Effector memory CD4-positive, alpha-beta T cell (primary cell): ENCODE data around the gene UQCC5.

Experiments used
- DNase-seq, 3 donors: peaks; one replicate each; pipeline ENCODE4 v3.0.0-alpha.2; 2020
- H3K27ac ChIP-seq: 2 replicates; pipeline ENCODE4 v1.7.0; 2013; ENCODE audit warnings: mild to moderate bottlenecking, low read length, moderate library complexity; ENCODE audit not compliant: insufficient read depth, poor library complexity, severe bottlenecking
- H3K27me3 ChIP-seq: replicated peaks from 2 replicates; pipeline ENCODE4 v1.7.0; 2013; ENCODE audit warnings: mild to moderate bottlenecking, low read length; ENCODE audit not compliant: insufficient read depth, control insufficient read depth, poor library complexity, severe bottlenecking
- H3K36me3 ChIP-seq: 2 replicates; pipeline ENCODE4 v1.7.0; 2013; ENCODE audit warnings: mild to moderate bottlenecking, low read length, moderate library complexity; ENCODE audit not compliant: control insufficient read depth, insufficient read depth
- H3K4me1 ChIP-seq: 2 replicates; pipeline ENCODE4 v1.7.0; 2013; ENCODE audit warnings: low read length, mild to moderate bottlenecking; ENCODE audit not compliant: control insufficient read depth, insufficient read depth, poor library complexity, severe bottlenecking
- H3K4me3 ChIP-seq: 2 replicates; pipeline ENCODE4 v1.7.0; 2013; ENCODE audit warnings: low read length, low read depth, mild to moderate bottlenecking; ENCODE audit not compliant: insufficient read depth, poor library complexity, severe bottlenecking
- H3K9me3 ChIP-seq: 2 replicates; pipeline ENCODE4 v1.7.0; 2013; ENCODE audit warnings: mild to moderate bottlenecking, low read length, moderate library complexity; ENCODE audit not compliant: control insufficient read depth
- total RNA-seq, 3 donors: gene quantifications; one replicate each; lab custom pipeline; 2026; lab: John Stamatoyannopoulos, UW

The UQCC5 gene, protein sequence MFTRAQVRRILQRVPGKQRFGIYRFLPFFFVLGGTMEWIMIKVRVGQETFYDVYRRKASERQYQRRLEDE
- 5.5 to 9.1 (median 6.8) reads per million in 3 donors for total RNA-seq

DNA sequence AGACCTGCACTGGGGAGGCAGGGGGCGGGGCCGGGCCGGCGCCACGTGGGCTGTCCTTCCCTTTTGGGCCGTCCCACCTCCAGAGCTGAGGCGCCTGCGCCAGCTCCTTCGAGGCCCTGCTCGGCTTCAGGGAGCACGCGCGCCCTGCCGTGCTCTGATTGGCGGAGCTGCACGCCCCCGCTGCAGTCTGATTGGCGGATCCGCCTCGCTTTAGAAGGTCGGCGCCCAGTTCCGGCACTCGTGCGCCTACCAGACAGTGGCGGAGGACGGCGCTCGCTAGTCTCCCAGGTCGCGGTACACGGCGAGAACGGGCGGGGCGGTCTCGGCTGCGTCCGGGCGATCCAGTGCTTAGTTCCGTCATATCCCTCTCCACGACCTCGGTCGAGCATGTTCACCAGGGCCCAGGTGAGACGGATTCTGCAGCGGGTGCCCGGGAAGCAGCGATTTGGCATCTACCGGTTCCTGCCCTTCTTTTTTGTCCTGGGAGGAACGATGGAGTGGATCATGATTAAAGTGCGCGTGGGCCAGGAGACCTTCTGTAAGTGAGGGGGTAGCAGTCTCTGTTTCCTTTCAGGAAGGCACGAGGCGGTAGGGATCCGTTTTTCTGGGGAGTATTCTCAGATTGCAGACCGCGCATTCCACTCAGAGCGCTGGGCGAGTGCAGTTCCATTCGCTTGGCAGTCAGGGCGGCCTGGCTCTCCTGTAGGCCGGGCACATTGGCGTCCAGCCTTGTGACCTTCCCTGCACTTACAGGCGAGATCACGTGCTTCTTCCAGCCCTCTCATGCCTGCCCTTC lies at the start of gene UQCC5:
Gene UQCC5 (plus strand): TSS at position 237 of the 796 bp plus-strand sequence. CDS start 151 bp downstream, at position 388.
- Histone ChIP-seq H3K36me3 (peaks cover 6% of the 10 kb centered on the region), H3K4me1 (peaks cover 32% of the 10 kb centered on the region), H3K4me3 (peak within 1 kb of the TSS; percentile 72), H3K27ac (peak within 1 kb of the TSS; percentile 80), H3K9me3 (no peaks in the 10 kb centered on the region), H3K27me3 (no peaks in the 10 kb centered on the region)
- peak; percentile 94 to 96 (median 96) for DNase-seq

DNA sequence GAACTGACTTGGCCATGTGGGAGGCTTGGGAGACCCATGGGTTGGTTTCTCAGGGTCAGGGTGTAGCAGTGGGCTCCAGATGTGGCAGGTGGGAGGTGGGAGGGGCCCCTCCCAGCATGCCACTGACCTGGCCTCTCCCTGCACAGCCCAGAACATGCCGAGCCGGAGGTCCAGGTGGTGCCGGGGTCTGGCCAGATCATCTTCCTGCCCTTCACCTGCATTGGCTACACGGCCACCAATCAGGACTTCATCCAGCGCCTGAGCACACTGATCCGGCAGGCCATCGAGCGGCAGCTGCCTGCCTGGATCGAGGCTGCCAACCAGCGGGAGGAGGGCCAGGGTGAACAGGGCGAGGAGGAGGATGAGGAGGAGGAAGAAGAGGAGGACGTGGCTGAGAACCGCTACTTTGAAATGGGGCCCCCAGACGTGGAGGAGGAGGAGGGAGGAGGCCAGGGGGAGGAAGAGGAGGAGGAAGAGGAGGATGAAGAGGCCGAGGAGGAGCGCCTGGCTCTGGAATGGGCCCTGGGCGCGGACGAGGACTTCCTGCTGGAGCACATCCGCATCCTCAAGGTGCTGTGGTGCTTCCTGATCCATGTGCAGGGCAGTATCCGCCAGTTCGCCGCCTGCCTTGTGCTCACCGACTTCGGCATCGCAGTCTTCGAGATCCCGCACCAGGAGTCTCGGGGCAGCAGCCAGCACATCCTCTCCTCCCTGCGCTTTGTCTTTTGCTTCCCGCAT lies 49.2 kb upstream of the UQCC5 start:
- Histone ChIP-seq H3K4me3 (no peak overlapping the region), H3K36me3 (peaks cover 78% of the 10 kb centered on the region), H3K27ac (no peak overlapping the region), H3K4me1 (no peaks in the 10 kb centered on the region), H3K27me3 (no peaks in the 10 kb centered on the region), H3K9me3 (no peaks in the 10 kb centered on the region)
- DNase-seq, result no peak

DNA sequence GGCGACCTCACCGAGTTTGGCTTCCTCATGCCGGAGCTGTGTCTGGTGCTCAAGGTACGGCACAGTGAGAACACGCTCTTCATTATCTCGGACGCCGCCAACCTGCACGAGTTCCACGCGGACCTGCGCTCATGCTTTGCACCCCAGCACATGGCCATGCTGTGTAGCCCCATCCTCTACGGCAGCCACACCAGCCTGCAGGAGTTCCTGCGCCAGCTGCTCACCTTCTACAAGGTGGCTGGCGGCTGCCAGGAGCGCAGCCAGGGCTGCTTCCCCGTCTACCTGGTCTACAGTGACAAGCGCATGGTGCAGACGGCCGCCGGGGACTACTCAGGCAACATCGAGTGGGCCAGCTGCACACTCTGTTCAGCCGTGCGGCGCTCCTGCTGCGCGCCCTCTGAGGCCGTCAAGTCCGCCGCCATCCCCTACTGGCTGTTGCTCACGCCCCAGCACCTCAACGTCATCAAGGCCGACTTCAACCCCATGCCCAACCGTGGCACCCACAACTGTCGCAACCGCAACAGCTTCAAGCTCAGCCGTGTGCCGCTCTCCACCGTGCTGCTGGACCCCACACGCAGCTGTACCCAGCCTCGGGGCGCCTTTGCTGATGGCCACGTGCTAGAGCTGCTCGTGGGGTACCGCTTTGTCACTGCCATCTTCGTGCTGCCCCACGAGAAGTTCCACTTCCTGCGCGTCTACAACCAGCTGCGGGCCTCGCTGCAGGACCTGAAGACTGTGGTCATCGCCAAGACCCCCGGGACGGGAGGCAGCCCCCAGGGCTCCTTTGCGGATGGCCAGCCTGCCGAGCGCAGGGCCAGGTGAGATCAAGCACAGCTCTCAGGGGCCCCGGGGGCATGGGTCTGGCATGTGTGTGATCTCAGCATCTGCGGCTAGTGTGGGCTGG lies 48.4 kb upstream of the UQCC5 start:
- no peak overlapping the region for H3K4me3 ChIP-seq
- H3K9me3 ChIP-seq, result no peaks in the 10 kb centered on the region
- no peak for DNase-seq
- no peak overlapping the region for H3K27ac ChIP-seq
- H3K27me3 ChIP-seq, result no peaks in the 10 kb centered on the region
- H3K4me1 ChIP-seq, result no peaks in the 10 kb centered on the region
- peaks cover 79% of the 10 kb centered on the region for H3K36me3 ChIP-seq

GRCh38 chr3:52488746-52489145 lies 47.7 kb upstream of the UQCC5 start:
- Histone ChIP-seq H3K4me1 (no peaks in the 10 kb centered on the region), H3K27me3 (no peaks in the 10 kb centered on the region), H3K36me3 (peaks cover 77% of the 10 kb centered on the region), H3K4me3 (no peak overlapping the region), H3K27ac (no peak overlapping the region), H3K9me3 (no peaks in the 10 kb centered on the region)
- no peak for DNase-seq

GRCh38 chr3:52489453-52489852 lies 47.0 kb upstream of the UQCC5 start:
- Histone ChIP-seq H3K4me3 (no peak overlapping the region), H3K27ac (no peak overlapping the region), H3K4me1 (no peaks in the 10 kb centered on the region), H3K9me3 (no peaks in the 10 kb centered on the region), H3K36me3 (peaks cover 76% of the 10 kb centered on the region), H3K27me3 (no peaks in the 10 kb centered on the region)
- DNase-seq, result no peak

DNA sequence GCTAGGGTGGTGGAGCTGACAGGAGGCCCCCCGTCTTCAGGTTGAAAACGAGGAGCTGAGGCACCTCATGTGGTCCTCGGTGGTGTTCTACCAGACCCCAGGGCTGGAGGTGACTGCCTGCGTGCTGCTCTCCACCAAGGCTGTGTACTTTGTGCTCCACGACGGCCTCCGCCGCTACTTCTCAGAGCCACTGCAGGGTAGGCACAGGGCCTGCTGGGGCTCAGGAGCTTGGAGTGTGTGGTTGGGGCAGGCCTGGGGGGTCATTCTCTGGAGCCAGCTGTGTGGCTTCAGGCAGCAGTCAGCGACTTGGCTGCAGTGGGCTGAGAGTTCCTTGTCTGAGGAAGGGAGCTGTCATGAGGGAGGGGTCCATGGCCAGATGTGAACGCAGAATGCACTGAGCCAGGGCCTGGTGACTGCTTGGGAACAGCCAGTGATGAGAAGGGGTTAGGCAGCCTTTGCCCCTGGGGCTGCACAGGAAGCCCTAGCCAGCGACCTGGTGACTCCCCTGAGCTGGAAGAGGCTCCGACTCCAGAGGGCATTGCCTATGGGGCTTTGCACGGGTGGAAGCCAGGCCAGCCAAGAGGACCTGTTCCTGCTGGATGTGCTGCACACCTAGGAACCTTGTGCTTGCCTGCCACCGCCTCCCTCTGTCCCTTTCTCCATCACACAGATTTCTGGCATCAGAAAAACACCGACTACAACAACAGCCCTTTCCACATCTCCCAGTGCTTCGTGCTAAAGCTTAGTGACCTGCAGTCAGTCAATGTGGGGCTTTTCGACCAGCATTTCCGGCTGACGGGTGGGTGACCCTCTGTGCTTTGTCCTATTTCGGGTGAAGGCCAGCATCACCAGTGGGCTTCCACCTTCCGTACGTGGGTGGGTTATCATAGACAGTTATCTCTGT lies 46.1 kb upstream of the UQCC5 start:
- no peaks in the 10 kb centered on the region for H3K4me1 ChIP-seq
- H3K4me3 ChIP-seq, result no peak overlapping the region
- no peak overlapping the region for H3K27ac ChIP-seq
- H3K27me3 ChIP-seq, result no peaks in the 10 kb centered on the region
- H3K9me3 ChIP-seq, result no peaks in the 10 kb centered on the region
- no peak for DNase-seq
- H3K36me3 ChIP-seq, result peaks cover 69% of the 10 kb centered on the region

DNA sequence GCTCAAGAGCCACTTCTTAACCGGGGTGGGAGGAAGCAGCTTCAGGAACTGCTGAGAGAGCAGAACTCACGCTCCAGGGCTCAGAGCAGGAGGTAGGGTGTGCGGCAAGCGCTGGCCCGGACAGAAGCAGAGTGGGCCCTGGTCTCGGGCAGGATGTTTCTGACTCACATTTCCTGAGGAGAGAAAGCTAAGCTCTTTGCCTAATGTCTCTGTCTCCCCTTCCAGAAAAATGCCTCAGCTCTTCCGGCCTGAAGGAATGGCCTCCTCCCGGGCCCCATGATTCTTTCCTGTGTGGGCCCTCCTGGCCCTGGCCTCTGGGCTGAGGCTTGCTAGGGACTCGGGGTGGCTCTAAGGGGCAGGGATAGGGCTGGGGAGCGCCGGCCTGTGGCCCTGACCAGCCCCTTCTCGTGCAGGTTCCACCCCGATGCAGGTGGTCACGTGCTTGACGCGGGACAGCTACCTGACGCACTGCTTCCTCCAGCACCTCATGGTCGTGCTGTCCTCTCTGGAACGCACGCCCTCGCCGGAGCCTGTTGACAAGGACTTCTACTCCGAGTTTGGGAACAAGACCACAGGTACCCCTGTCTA lies 45.4 kb upstream of the UQCC5 start:
- H3K4me3 ChIP-seq, result no peak overlapping the region
- no peak for DNase-seq
- H3K27ac ChIP-seq, result no peak overlapping the region
- no peaks in the 10 kb centered on the region for H3K27me3 ChIP-seq
- H3K4me1 ChIP-seq, result no peaks in the 10 kb centered on the region
- no peaks in the 10 kb centered on the region for H3K9me3 ChIP-seq
- H3K36me3 ChIP-seq, result peaks cover 67% of the 10 kb centered on the region

- H3K36me3 ChIP-seq, result peaks cover 59% of the 10 kb centered on the region
- H3K4me1 ChIP-seq, result no peaks in the 10 kb centered on the region
- no peak overlapping the region for H3K27ac ChIP-seq
- no peak overlapping the region for H3K4me3 ChIP-seq
- no peaks in the 10 kb centered on the region for H3K9me3 ChIP-seq
- H3K27me3 ChIP-seq, result no peaks in the 10 kb centered on the region
- no peak for DNase-seq
Observed at GRCh38 chr3:52492059-52492458, 44.3 kb upstream of the UQCC5 start.
